Mesenchymal stem cell (in vitro differentiated cells and primary cell): ENCODE data around the gene DAND5.

Experiments
- DNase-seq: peaks from one replicate; pipeline ENCODE4 v3.0.0-alpha.2; 2013
- H2AFZ ChIP-seq: one replicate; pipeline ENCODE4 v1.6.1; 2013; ENCODE audit warnings: low read depth, mild to moderate bottlenecking, control low read depth, inconsistent platforms, low read length, moderate library complexity
- H2AK5ac ChIP-seq: 2 replicates; pipeline ENCODE4 v1.6.1; 2013; ENCODE audit warnings: low read length, moderate library complexity, mild to moderate bottlenecking, inconsistent platforms; ENCODE audit not compliant: severe bottlenecking
- H2BK120ac ChIP-seq: one replicate; pipeline ENCODE4 v1.6.1; 2013; ENCODE audit warnings: low read depth, mild to moderate bottlenecking, inconsistent platforms, low read length, moderate library complexity
- H2BK12ac ChIP-seq, 2 experiments: one replicate each; pipeline ENCODE4 v1.6.1; 2013; ENCODE audit warnings: inconsistent platforms in 2 of 2, low read length in 2 of 2, mild to moderate bottlenecking in 2 of 2, moderate library complexity in 2 of 2, control low read depth in 1 of 2
- H2BK15ac ChIP-seq: one replicate; pipeline ENCODE4 v1.6.1; 2013; ENCODE audit warnings: mild to moderate bottlenecking, low read depth, inconsistent platforms; ENCODE audit not compliant: poor library complexity, severe bottlenecking
- H2BK5ac ChIP-seq: 2 replicates; pipeline ENCODE4 v1.6.1; 2013; ENCODE audit warnings: low read depth, mild to moderate bottlenecking, low read length, control low read depth, inconsistent platforms; ENCODE audit not compliant: poor library complexity, severe bottlenecking
- H3K14ac ChIP-seq, 2 experiments: one replicate each; pipeline ENCODE4 v1.6.1; 2013; ENCODE audit warnings: inconsistent platforms in 2 of 2, low read length in 2 of 2, control low read depth in 1 of 2, mild to moderate bottlenecking in 1 of 2, moderate library complexity in 1 of 2
- H3K18ac ChIP-seq, 2 experiments: one replicate each; pipeline ENCODE4 v1.6.1; 2013; ENCODE audit warnings: inconsistent platforms in 2 of 2, low read length in 2 of 2, control low read depth in 1 of 2, low read depth in 1 of 2, mild to moderate bottlenecking in 1 of 2
- H3K23ac ChIP-seq, 2 experiments: one replicate each; pipeline ENCODE4 v1.6.1; 2013; ENCODE audit warnings: inconsistent platforms in 2 of 2, low read length in 2 of 2, mild to moderate bottlenecking in 2 of 2, moderate library complexity in 2 of 2, control low read depth in 1 of 2
- H3K27ac ChIP-seq: 2 replicates; pipeline ENCODE4 v1.5.1; 2013; ENCODE audit warnings: mild to moderate bottlenecking, moderate library complexity, low read length, control low read depth, inconsistent platforms; ENCODE audit not compliant: poor library complexity, severe bottlenecking
- H3K27me3 ChIP-seq, 2 experiments: 2 replicates each; pipeline versions ENCODE4 v1.6.1 to v1.7.0; 2013; ENCODE audit warnings: low read length in 2 of 2, mild to moderate bottlenecking in 2 of 2, moderate library complexity in 2 of 2, control low read depth in 1 of 2, inconsistent platforms in 1 of 2; ENCODE audit not compliant: control insufficient read depth in 1 of 2, insufficient read depth in 1 of 2
- H3K36me3 ChIP-seq, 2 experiments: 2 replicates each; pipeline versions ENCODE4 v1.6.1 to v1.7.0; 2013; ENCODE audit warnings: low read length in 2 of 2, control low read depth in 1 of 2, inconsistent platforms in 1 of 2, low read depth in 1 of 2, mild to moderate bottlenecking in 1 of 2; ENCODE audit not compliant: insufficient read depth in 2 of 2, control insufficient read depth in 1 of 2
- H3K4ac ChIP-seq, 2 experiments: one replicate each; pipeline ENCODE4 v1.6.1; 2013; ENCODE audit warnings: inconsistent platforms in 2 of 2, low read length in 2 of 2, mild to moderate bottlenecking in 2 of 2, moderate library complexity in 2 of 2, control low read depth in 1 of 2, low read depth in 1 of 2
- H3K4me1 ChIP-seq: 2 replicates; pipeline ENCODE4 v1.6.1; 2013; ENCODE audit warnings: low read depth, low read length, control low read depth; ENCODE audit not compliant: control insufficient read depth, insufficient read depth
- H3K4me2 ChIP-seq: 2 replicates; pipeline ENCODE4 v1.6.1; 2013; ENCODE audit warnings: low read length, mild to moderate bottlenecking, inconsistent platforms; ENCODE audit not compliant: poor library complexity, severe bottlenecking
- H3K4me3 ChIP-seq, 2 experiments: 2 replicates each; pipeline versions ENCODE4 v1.5.1 to v1.7.0; 2013; ENCODE audit warnings: low read length in 2 of 2, mild to moderate bottlenecking in 2 of 2, control low read depth in 1 of 2, low read depth in 1 of 2; ENCODE audit not compliant: insufficient read depth in 1 of 2
- H3K79me1 ChIP-seq: replicated peaks from 2 replicates; pipeline ENCODE4 v1.6.1; 2013; ENCODE audit warnings: mild to moderate bottlenecking, control low read depth, low read length, inconsistent platforms; ENCODE audit not compliant: poor library complexity, severe bottlenecking
- H3K9ac ChIP-seq: 2 replicates; pipeline ENCODE4 v1.7.0; 2013; ENCODE audit warnings: mild to moderate bottlenecking, low read length, moderate library complexity
- H3K9me3 ChIP-seq: 2 replicates; pipeline ENCODE4 v1.7.0; 2013; ENCODE audit warnings: mild to moderate bottlenecking, low read length; ENCODE audit not compliant: control insufficient read depth
- H4K8ac ChIP-seq: one replicate; pipeline ENCODE4 v1.6.1; 2013; ENCODE audit warnings: inconsistent platforms, mild to moderate bottlenecking, low read length, moderate library complexity
- H4K91ac ChIP-seq: one replicate; pipeline ENCODE4 v1.6.1; 2013; ENCODE audit warnings: mild to moderate bottlenecking, low read length, inconsistent platforms
- WGBS: methylation state at CpG from one replicate; pipeline ENCODE4 v1.1.7; 2013; ENCODE audit warnings: mixed read lengths; 5-methylcytosine and 5-hydroxymethylcytosine counted together

Gene DAND5

GRCh38 chr19:12935071-12935470, 34.3 kb upstream of the DAND5 start:
- H3K36me3 ChIP-seq: peaks cover 13 to 14% of the 10 kb centered on the region in 2 experiments
- no peak for DNase-seq
- no peak overlapping the region for H4K91ac ChIP-seq
- no peak overlapping the region for H4K8ac ChIP-seq
- H2BK15ac ChIP-seq: no peak overlapping the region
- H3K18ac ChIP-seq: no peak overlapping the region
- H3K27me3 ChIP-seq: no peaks in the 10 kb centered on the region
- no peak overlapping the region for H2BK12ac ChIP-seq
- peaks cover 22% of the 10 kb centered on the region for H3K4me1 ChIP-seq
- no peak overlapping the region for H3K4me3 ChIP-seq
- 98% methylated on average over 7 of the region's 10 CpGs for WGBS
- no peak overlapping the region for H3K4ac ChIP-seq
- H3K79me1 ChIP-seq: peaks cover 9% of the 10 kb centered on the region
- H3K4me2 ChIP-seq: no peak overlapping the region
- H3K9me3 ChIP-seq: no peaks in the 10 kb centered on the region
- no peak overlapping the region for H3K14ac ChIP-seq
- H2AK5ac ChIP-seq: no peak overlapping the region
- no peak overlapping the region for H3K27ac ChIP-seq
- no peak overlapping the region for H3K9ac ChIP-seq
- no peak overlapping the region for H2BK5ac ChIP-seq
- H2AFZ ChIP-seq: no peak overlapping the region
- no peak overlapping the region for H3K23ac ChIP-seq
- no peak overlapping the region for H2BK120ac ChIP-seq

GRCh38 chr19:12936582-12936981, 32.8 kb upstream of the DAND5 start:
- no peak overlapping the region for H3K18ac ChIP-seq

GRCh38 chr19:12937093-12937926, 32.1 kb upstream of the DAND5 start:
- Histone ChIP-seq H3K18ac (peak overlapping the region; percentile 40 to 80), H3K79me1 (no peaks in the 10 kb centered on the region), H3K9ac (peak overlapping the region; percentile 97), H4K8ac (peak overlapping the region; percentile 77), H3K27me3 (no peaks in the 10 kb centered on the region), H4K91ac (peak overlapping the region; percentile 78), H3K14ac (no peak overlapping the region), H3K27ac (peak overlapping the region; percentile 21), H3K4me1 (peaks cover 34% of the 10 kb centered on the region), H2AFZ (peak overlapping the region; percentile 87), H2BK15ac (no peak overlapping the region), H2BK12ac (peak overlapping the region; percentile 44 to 45), H3K9me3 (no peaks in the 10 kb centered on the region), H3K23ac (no peak overlapping the region), H2BK120ac (peak overlapping the region; percentile 45), H2AK5ac (peak overlapping the region; percentile 20), H2BK5ac (no peak overlapping the region), H3K36me3 (peaks cover 25 to 30% of the 10 kb centered on the region in 2 experiments), H3K4me2 (peak overlapping the region; percentile 99), H3K4me3 (peak overlapping the region; percentile 43 to 98), H3K4ac (peak overlapping the region in 1 of 2 experiments; percentile 40)
- WGBS: 32% methylated on average over 22 of the region's 23 CpGs
- DNase-seq: peak; percentile 55

More at GRCh38 chr19:12936582-12936981, 32.8 kb upstream of the DAND5 start:
- Histone ChIP-seq H2BK12ac (peak overlapping the region in 1 of 2 experiments; percentile 11), H3K4me2 (no peak overlapping the region), H3K9me3 (no peaks in the 10 kb centered on the region), H2BK120ac (no peak overlapping the region), H2AFZ (no peak overlapping the region), H3K79me1 (no peaks in the 10 kb centered on the region), H2AK5ac (no peak overlapping the region), H3K4me3 (no peak overlapping the region), H3K9ac (no peak overlapping the region), H2BK15ac (no peak overlapping the region), H3K23ac (no peak overlapping the region), H3K4ac (no peak overlapping the region), H3K36me3 (peaks cover 19 to 22% of the 10 kb centered on the region in 2 experiments), H3K27me3 (no peaks in the 10 kb centered on the region), H2BK5ac (no peak overlapping the region), H4K91ac (no peak overlapping the region), H3K27ac (no peak overlapping the region), H4K8ac (no peak overlapping the region), H3K14ac (no peak overlapping the region), H3K4me1 (peaks cover 32% of the 10 kb centered on the region)
- 97% methylated on average over 7 of the region's 7 CpGs for WGBS
- no peak for DNase-seq
